ENCODE results near the gene SLC6A20.

DNA sequence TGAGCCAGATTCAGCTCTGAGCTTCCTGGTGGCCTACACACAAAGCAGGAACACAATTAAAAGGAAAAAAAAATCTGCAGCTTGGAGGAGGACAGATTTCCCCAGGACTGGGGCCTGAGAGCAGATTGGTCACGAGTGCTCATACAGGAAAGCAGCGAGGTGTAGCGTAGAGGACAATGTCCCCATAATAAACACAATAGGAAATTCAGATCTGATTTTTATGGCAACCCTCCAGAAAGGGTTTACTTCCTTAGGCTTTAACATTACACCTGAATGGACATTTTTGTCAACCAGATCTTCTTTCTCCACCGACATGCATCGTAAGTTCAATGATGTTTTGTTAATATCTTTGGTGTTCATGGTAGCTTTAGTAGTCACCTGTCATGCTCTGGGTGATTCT, 23.3 kb downstream of the SLC6A20 start:
- TF ChIP-seq, protein P1, sequence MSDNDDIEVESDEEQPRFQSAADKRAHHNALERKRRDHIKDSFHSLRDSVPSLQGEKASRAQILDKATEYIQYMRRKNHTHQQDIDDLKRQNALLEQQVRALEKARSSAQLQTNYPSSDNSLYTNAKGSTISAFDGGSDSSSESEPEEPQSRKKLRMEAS (IDR thresholded peaks at IDR 0.05), result no peak
- TF ChIP-seq, protein P2, sequence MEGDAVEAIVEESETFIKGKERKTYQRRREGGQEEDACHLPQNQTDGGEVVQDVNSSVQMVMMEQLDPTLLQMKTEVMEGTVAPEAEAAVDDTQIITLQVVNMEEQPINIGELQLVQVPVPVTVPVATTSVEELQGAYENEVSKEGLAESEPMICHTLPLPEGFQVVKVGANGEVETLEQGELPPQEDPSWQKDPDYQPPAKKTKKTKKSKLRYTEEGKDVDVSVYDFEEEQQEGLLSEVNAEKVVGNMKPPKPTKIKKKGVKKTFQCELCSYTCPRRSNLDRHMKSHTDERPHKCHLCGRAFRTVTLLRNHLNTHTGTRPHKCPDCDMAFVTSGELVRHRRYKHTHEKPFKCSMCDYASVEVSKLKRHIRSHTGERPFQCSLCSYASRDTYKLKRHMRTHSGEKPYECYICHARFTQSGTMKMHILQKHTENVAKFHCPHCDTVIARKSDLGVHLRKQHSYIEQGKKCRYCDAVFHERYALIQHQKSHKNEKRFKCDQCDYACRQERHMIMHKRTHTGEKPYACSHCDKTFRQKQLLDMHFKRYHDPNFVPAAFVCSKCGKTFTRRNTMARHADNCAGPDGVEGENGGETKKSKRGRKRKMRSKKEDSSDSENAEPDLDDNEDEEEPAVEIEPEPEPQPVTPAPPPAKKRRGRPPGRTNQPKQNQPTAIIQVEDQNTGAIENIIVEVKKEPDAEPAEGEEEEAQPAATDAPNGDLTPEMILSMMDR (IDR thresholded peaks at IDR 0.05 in 2 of 3, conservative IDR thresholded peaks at IDR 0.05 in 1 of 3; ENCODE audit: borderline replicate concordance in 1 of 3, insufficient read depth in 1 of 3, low read depth in 2 of 3, low read length in 2 of 3), result no peak
- TF ChIP-seq EZH2 (IDR thresholded peaks at IDR 0.05) (no peak), EGR1 (IDR thresholded peaks at IDR 0.05; ENCODE audit: low read depth) (no peak), SIN3A (IDR thresholded peaks at IDR 0.05; ENCODE audit: low read depth) (no peak), RAD21 (IDR thresholded peaks at IDR 0.05; ENCODE audit: low read depth) (no peak), POLR2AphosphoS5 (IDR thresholded peaks at IDR 0.05; ENCODE audit: low read depth, low read length) (no peak), ZNF274 (IDR thresholded peaks at IDR 0.05; ENCODE audit: low read depth, low read length) (no peak), CEBPB (IDR thresholded peaks at IDR 0.05; ENCODE audit: low read depth) (no peak), POLR2A (IDR thresholded peaks at IDR 0.05; ENCODE audit: borderline replicate concordance, extremely low read depth, insufficient read depth, insufficient read length) (no peak), SP1 (IDR thresholded peaks at IDR 0.05; ENCODE audit: low read depth) (no peak), ZFX (IDR thresholded peaks at IDR 0.05) (no peak)
- TF ChIP-seq, protein P3, sequence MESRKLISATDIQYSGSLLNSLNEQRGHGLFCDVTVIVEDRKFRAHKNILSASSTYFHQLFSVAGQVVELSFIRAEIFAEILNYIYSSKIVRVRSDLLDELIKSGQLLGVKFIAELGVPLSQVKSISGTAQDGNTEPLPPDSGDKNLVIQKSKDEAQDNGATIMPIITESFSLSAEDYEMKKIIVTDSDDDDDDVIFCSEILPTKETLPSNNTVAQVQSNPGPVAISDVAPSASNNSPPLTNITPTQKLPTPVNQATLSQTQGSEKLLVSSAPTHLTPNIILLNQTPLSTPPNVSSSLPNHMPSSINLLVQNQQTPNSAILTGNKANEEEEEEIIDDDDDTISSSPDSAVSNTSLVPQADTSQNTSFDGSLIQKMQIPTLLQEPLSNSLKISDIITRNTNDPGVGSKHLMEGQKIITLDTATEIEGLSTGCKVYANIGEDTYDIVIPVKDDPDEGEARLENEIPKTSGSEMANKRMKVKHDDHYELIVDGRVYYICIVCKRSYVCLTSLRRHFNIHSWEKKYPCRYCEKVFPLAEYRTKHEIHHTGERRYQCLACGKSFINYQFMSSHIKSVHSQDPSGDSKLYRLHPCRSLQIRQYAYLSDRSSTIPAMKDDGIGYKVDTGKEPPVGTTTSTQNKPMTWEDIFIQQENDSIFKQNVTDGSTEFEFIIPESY (IDR thresholded peaks at IDR 0.05; ENCODE audit: extremely low read depth, insufficient replicate concordance, low read length), result no peak
- TF ChIP-seq, protein P4, sequence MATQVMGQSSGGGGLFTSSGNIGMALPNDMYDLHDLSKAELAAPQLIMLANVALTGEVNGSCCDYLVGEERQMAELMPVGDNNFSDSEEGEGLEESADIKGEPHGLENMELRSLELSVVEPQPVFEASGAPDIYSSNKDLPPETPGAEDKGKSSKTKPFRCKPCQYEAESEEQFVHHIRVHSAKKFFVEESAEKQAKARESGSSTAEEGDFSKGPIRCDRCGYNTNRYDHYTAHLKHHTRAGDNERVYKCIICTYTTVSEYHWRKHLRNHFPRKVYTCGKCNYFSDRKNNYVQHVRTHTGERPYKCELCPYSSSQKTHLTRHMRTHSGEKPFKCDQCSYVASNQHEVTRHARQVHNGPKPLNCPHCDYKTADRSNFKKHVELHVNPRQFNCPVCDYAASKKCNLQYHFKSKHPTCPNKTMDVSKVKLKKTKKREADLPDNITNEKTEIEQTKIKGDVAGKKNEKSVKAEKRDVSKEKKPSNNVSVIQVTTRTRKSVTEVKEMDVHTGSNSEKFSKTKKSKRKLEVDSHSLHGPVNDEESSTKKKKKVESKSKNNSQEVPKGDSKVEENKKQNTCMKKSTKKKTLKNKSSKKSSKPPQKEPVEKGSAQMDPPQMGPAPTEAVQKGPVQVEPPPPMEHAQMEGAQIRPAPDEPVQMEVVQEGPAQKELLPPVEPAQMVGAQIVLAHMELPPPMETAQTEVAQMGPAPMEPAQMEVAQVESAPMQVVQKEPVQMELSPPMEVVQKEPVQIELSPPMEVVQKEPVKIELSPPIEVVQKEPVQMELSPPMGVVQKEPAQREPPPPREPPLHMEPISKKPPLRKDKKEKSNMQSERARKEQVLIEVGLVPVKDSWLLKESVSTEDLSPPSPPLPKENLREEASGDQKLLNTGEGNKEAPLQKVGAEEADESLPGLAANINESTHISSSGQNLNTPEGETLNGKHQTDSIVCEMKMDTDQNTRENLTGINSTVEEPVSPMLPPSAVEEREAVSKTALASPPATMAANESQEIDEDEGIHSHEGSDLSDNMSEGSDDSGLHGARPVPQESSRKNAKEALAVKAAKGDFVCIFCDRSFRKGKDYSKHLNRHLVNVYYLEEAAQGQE (IDR thresholded peaks at IDR 0.05; ENCODE audit: low read depth), result no peak
